Stimulated activated CD8-positive, alpha-beta memory T cell treated with anti-CD3 and anti-CD28 coated beads, Interleukin-15, amount 100 ng/mL, for 1 hour (primary cell): Measurements from ENCODE around the gene SMIM44.

ENCODE experiments used
- DNase-seq: peaks from one replicate; pipeline ENCODE4 v3.0.0-alpha.2; 2020; ENCODE audit warnings: low read depth

SMIM44 gene

DNA sequence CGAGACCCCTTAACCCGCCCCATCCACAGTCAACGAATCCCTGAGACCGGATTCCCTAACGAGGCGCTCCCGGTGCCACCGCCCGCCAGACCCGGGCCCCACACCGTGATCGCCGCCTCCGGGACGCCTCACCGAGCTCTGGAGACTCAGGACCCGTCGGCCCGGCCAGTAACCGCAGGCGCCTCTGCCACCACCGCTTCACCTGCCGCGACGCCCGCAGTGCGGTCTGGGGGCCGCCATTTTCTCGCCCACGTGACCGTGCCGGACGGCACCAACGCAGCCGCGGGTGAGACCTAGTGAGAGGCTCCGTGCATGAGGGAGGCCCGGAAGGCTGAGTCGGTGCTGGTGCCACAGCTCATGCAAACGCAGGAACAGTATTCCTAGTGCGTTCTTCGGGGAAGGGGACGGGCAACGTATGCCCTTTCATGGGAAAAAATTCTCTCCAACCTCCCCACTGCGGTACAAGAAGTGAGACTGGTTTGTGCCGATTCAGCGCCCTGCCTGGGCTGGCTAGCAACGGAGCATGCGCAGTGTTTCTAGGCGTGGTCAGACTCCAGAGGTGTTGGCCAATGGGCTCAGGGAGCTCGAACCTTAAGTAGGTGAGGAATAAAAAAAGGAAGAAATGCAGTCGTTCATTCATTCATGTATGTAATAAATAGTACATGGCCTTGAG is 17.3 kb upstream of the SMIM44 start, which contains the start of gene DOHH:
Gene DOHH, minus strand, starts transcription at position 246 of the 673 bp plus-strand sequence. CDS start 3,860 bp downstream, outside the sequence.
- DNase-seq: peak; percentile 92

DNA sequence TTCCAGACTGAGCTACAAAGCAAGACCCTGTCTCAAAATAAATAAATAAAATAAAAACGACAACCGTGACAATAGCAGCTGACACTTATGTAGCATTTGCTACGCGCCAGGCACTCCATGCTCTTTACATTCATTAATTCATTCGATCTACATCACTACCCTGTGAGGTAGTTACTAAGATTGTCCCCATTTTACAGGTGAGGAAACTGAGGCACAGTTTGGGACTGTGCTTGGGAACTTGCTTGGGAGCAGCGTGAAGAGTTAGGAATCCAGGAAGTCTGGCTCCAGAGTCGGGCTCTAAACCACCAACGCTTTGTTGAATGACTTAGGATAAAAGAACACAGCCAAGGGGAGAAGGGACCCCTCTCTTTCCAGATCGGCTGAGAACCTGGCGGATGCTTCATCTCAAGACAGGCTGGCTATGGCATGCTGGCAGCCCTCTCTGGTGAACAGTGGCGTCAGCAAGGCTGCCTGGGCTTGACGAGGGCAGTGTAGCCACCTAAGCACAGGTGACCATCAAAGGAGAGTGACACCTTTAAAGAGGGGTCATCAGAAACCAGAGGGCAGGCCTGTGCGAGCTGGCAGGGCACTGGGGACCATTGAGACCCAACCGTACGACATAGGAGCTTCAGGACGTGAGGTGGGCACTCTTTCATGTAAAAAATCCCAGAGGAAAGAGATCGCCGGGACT is 16.6 kb upstream of the SMIM44 start:
- DNase-seq: no peak

DNA sequence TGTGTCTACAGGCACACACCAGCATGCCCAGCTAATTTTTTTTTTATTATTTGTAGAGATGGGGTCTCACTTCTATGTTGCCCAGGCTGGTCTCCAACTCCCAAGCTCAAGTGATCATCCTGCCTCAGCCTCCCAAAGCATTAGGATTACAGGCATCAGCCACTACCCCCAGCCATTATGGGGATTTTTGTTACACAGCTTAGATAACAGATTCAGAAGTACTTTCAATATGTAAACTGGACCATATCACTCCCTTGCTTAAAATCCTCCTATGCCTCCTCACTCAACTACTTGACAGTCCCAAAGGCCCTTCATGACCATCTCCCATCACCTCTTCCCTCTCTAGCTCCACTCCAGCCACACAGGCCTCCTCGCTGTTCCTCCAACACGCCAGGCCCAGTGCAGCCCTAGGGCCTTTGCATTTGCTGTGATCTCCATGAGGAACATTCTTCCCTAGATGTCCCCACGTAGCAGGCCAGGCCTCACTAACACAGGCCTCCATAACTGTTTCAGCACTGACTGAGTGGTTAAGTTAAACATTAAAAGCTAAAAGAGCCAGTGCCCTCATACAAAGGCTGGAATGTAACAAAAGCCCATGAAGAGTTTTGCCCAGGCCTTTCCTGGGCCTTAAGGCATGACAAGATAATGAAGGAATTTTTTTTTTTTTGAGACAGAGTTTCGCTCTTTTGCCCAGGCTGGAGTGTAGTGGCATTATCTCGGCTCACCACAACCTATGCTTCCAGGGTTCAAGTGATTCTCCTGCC is 14.7 kb upstream of the SMIM44 start:
- DNase-seq: no peak

DNA sequence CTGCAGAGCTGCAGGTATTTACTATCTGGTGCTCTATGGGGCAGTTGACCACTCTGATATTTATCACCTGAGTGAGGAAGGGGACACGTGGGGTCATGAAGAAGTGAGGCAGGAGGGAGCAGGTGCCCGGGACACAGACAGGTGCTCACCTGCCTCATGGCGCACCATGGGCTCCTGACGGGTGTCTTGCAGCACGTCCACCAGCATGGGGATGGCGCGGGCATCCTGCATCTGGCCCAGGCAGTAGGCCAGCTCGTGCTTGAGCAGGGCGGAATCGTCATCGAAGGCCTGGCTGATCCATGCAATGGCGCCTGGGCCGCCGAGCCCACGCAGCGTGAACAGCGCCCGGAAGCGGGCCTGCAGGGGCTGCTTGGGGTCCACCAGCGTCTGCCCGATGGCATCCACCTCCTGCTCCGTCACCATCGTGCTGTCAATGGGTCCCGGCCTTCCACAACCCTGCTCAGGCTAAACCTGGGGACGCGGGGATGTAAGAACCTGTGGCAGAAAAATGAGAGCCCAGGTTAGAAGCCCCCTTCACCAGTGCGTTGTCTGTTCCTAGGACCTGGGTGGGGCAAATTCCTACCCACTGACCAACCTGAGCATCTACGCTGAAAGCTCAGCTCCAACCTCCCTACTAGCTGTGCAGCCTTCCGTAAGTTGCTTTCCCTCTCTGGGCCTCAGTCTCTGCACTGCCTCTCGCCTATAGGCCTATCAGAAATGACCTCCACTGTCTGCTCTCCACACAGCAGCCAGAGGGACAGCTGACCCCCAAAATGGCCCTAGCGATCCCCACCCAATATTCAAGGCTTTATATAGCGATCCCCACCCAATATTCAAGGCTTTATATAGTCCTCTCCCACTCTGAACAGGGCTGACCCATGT is 13.4 kb upstream of the SMIM44 start:
- no peak for DNase-seq

DNA sequence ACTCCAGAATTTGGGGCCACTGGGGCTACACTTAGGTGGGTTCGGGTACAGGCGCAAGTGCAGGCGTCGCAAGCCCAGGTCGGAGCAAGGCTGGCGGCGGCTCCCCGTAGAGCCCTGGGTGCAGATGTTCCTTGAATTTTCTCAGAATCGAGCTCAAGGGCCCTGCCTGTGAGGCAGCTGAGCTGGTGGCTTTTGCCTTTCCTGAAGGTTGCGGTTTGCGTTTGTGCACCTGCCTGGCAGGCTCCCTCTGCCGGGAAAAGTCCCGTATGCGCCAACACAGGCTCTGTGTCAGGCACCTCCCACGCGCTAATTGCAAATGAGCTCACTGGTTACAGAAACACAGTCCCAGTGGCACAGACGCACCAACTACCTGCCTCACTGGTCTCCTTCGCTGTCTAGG is 11.3 kb upstream of the SMIM44 start:
- no peak for DNase-seq

DNA sequence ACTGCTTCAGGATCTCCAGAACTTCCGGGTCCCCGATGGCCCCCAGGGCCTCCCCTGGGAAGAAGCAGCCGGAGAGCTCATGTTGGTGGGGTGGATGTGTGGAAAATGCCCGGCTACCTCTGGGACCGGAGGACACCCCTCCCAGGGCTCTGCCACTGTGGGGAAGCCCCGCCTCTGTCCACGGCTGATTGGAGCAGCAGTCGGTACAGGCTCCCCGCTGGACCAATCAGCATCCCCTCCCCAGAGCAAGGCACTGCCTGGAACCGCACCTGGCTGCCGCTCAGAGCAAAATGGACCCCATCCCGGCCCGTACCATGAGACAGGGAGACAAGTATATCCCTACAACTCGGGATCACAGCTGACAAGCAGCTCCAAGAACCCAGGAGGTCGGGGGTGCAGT is 10.8 kb upstream of the SMIM44 start:
- DNase-seq: no peak

DNA sequence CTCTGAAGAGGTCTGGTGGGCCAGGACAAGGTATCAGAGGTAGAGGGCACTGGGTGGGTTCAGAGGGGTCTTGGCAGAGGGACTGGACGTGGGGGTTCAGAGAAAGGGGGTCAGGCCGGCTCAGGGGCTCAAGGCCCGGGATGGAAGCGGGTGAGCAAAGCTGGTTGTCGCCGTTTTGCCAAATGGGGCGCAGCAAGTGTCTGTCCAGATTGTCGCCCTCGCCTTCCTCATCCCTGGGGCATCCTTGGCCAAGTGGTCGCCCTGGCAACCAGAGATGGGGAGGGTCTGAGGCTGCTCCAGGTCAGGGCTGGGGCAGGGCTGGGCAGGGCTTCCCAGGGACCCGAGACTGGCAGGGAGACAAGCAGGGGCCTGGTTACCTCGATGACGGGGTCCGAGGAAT is 10.4 kb upstream of the SMIM44 start:
- no peak for DNase-seq

DNA sequence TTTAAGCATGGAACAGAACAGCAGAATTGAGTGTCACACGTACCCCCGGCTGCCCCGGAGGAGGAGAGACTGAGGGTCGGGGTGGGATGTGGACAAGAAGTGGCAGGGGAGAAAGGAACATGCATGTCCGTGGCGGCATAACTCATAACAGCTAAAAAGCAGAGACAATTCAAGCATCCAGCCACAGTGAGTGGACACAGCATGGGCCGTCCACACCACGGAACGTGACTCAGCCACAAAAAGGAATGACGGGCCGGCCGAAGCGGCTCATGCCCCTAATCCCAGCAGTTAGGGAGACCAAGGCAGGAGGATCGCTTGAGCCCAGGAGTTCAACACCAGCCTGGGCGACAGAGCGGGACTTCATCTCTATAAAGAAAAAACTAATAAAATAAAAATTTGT is 9.7 kb upstream of the SMIM44 start:
- DNase-seq: no peak

DNA sequence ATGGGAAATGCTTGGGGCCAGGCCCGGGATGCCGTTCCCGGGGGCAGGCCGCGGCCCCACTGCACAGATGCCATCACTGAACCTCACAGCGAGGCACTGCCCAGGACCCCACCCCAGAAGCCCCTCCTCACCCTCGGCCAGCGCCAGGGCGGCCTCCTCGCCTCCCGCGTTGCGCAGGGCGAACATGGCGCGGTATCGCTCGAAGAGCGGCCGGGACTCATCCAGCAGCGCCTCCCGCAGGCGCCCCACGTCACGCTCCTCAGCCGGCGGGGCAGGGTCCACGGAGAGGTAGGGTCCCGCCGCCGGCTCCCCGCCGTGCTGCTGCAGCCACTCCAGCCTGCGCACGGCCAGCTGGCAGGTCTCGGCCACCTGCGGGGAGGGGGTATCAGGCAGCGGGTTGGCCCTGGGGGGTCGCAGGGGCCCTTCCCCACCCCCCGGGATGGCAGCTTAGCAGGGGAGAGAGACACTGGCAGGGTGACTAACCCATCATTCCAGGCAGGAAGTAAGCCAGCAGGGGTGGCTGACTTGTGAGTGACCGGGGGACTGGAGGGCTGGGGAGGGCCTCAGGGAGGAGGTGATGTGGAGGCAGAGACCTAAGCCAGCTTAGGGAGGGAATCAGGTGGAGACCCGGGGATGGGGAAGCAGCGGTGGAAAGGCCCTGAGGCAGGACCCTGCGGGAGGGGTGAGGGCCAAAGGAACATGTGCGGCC is 9.0 kb upstream of the SMIM44 start:
- no peak for DNase-seq

DNA sequence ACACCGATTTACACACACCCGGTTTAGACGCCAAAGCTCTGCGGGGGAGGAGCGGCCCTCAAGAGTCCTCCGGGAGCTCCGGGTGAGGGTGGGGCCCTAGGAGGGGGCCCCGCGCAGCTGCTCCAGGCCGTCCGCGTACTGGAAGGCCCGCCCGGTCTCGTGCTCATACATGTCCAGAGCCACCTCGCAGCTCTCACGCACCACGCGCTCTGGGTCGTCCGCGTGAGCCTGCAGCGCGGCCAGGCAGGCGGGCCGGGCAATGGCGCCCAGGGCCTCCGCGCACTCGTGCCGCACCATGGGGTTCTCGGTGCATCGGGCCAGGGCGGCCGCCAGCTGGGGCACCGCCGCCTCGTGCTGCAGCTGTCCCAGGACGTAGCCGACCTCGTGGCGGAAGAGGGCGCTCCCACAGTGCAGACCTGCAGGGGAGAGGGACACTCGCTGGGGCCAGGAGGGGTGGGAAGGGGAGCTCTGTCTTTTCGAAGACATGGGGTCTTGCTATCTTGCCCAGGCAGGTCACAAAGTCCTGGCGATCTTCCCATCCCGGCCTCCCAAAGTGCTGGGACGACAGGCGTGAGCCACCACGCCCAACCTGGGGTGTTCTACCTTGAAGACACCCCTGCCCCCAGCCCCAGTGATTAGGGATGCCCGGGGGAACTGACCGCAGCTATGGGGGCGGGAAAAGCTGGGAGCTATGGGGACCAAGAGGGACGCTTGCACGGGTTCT is 8.3 kb upstream of the SMIM44 start:
- DNase-seq: no peak

DNA sequence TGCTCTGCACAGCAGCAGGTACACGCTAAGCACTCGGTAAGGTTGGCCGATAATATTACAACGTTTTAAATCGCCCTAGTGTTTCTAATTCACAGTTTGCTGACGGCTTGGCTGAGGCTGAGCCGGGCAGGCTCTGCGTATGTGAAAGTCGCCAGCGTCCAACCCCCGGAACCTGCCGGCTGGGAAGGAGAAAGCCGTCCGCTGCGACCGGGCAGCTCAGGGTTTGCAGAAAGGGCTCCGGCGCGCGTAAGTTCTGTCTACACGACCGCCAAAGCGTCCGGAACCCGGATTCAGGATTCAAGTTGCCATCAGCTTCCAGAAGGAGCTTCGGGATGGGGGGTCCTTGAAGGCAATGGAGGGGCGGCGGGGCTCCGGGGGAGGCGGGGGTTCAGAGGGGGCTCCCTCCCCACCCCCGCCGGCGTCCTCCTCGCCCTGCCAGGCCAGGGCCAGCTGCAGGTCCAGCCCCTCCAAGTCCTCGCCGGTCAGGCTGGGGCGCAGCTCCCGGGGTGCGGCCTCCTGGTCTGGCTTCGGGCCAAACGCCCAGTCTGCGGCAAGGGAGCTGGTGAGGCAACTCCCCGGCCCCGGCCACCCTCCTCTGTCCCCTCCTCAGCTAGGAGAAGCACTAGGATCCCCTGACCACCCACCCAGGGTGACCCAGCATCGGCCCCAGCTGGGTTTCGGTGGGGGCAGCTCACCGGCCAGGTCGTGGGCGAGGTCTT is 575 bp downstream of the SMIM44 start:
- DNase-seq: no peak

DNA sequence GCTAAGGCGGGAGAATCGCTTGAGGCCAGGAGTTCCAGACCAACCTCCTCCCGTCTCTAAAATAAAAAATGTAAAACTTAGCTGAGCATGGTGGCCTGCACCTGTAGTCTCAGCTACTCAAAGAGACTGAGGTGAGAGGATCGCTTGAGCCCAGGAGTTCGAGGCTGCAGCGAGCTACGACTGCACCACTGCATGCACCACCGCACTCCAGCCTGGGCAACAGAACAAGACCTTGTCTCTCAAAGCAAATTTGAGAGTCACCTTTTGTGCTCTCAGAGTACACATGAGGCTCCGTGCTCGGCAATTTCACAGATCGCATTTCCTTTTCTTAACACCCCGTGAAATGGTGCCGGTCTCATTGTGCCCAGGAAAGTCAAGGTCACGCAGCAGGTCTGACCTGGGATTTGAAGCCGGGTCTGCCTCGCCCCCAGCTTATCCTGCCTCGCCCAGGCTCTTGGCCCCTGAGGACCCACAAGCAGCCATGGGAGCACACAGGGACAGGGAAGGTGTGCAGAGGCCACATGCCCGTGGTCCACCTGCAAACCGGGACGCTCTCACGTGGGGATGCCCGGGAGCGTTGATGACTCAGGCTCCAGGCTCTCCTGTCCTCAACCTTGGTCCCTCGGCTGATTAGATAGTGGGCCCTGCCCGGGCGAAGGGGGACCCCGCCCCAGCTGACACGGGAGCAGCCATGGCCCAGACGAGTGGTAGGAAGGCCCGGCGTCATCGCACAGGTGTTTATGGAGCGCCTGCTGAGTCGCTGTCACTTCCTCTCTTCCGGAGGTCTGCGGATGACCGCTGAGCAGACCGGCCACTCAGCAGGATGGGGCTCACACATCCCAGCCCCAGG is 1.8 kb downstream of the SMIM44 start:
- DNase-seq: no peak

DNA sequence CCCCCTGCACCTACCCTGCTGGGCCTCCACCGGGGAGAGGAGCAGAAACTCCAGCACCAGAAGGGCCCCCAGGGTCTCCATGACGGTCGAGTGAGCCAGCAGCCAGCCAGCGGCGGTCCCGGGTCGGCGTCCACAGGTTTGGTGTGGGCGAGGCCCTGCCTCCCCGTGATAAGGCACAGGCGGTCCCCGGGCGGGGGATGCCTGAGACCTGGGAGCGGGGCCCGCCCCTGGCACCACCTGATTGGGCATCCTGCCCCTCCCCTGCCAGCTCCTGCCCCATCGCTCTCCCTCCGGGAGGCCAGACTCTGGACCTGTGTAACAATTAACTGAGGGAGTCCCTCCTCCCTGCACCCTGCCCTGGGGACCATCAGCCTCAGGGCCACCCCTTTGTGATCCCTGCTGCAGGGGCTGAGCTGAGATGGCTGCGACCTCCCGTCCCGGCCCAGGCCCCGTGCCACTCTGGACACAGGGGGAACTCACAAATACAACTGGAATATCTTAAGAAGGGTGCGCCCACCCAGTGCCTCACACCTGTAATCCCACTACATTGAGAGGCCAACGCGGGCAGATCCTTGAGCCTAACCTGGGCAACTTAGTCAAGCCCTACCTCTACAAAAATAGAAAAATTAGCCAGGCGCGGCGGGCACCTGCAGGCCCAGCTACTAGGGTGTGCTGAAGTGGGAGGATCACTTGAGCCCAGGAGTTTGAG is 2.7 kb downstream of the SMIM44 start, which contains the start of gene SMIM24:
Gene SMIM24, minus strand, starts transcription at position 143 of the 709 bp plus-strand sequence. Its CDS starts 62 bp downstream, at position 81.
- no peak for DNase-seq

DNA sequence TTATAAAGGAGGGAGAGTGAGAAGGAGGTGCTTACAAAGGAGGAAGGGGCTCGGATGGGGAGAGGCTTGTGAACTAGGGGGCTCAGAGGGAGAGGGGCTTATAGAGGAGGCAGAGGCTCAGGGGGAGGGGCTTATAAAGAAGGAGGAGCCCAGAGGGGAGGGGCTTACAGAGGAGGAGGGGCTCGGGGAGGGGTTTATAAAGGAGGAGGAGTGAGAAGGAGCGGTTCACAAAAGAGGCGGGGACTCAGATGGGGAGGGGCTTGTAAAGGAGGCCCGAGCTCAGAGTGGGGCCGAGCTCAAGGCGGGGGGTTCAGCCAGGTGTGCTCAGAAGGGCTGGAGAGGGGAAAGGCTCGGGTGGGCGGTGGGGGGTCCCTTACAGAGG is 3.4 kb downstream of the SMIM44 start:
- no peak for DNase-seq

DNA sequence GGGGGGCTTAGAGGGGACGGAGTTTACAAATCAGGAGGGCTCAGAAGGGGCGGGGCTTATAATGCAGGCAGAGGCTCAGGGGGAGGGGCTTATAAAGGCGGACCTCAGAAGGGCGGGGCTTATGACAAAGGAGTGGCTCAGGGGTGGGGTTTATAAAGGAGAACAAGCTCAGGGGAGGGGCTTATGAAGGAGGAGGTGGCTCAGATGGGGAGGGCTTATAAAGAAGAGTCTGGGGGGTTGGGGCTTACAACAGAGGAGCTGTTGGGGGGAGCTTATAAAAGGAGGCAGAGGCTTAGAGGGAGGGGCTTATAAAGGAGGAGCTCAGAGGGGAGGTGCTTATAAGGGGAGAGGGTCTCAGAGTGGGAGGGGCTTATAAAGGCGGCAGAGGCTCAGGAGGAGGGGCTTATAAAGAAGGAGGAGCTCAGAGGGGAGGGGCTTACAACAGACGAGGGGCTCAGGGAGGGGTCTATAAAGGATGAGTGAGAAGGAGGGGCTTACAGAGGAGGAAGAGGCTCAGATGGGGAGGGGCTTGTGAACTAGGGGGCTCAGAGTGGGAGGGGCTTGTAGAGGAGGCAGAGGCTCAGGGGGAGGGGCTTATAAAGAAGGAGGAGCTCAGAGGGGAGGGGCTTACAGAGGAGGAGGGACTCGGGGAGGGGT is 3.9 kb downstream of the SMIM44 start:
- DNase-seq: no peak

DNA sequence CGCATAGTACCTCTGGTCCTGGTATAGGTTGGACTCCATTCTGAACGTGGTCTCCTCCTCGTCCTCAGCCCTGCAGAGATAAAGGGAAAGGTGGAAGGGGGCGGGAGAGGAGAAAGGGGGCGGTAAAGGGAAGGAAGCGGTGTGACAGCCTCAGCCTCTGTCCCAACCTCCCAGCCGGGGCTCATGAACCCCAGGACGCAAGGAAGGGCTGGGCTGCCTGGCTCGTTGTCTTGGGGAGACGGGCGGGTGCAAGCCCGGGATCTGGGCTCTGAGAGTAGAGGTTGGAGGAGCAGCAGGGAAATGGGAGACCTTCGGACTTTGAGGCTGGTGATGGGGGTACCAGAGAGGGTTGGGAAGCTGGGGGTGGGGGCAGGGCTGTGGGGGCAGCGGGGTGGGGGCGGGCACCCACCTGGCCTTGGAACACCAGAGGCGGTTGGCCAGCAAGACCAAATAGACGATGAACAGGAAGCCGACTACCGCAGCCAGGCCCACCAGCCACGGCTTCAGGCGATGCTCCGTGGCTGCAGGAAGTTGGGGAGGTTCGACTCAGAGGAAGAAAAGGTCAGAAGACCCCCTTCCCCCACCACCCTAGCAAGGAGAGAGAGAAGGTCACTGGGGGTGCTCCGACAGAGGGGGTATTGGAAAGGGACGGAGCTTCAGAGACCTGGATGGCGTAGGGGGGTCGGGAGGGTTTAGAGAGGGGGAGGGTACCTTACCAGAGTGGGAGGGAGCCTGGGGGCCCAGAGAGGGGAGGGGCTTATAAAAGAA is 4.6 kb downstream of the SMIM44 start:
- DNase-seq: no peak

DNA sequence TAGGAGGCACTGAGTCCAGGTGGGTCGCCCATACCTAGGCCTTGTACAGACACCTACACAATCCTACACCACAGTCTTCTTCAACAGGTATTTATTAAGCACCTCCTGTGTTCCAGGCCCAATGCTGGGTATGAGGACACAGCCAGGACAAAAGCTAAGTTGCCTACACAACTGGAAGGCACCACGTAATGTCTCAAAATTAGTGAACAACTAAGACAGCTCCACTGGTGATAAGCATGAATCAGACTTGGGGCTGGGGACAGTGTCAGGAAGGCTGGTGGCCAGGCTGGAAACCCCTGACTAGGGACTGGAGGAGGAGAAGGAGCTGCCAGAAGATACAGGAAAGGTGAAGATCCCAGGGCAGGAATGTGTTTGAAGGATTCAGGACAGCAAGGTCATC is 5.3 kb downstream of the SMIM44 start:
- DNase-seq: no peak
